K562 (cell line): Measurements from ENCODE around the gene RNF150. TPM values are rescaled to one million over a fixed set of nuclear protein-coding genes. Genes with fewer than 3 reads are reported as not detected.

Experiments
- ATAC-seq: fragments of 200-7000 bp; cut with Tn5 transposase; 3 replicates; pipeline ENCODE4 v1.9.1; 2020; ENCODE audit warnings: moderate library complexity
- BruUV-seq: library from RNA; stranded (reverse); fragments of 400-500 nt; replicated peaks from 2 replicates; lab custom pipeline; 2021; lab: Mats Ljungman, UMichigan
- CTCF ChIA-PET: fragments of 300-600 bp; formaldehyde crosslinking; extraction: SDS; loops from one replicate; lab custom pipeline; 2021; ENCODE audit warnings: low intra/inter-chr PET ratio; lab: Yijun Ruan, JAX
- POLR2A ChIA-PET: fragments of 300-600, 350-650 bp; sonication (Branson Sonifier 250); formaldehyde crosslinking; extraction: SDS; loops from one replicate; lab custom pipeline; 2021; ENCODE audit warnings: antibody characterized with exemption, inconsistent platforms; lab: Yijun Ruan, JAX
- DNase-seq, 4 experiments: peaks; one replicate each; pipeline versions ENCODE4 v3.0.0 to v3.0.0-alpha.2; 2011 to 2018; ENCODE audit warnings: low spot score in 3 of 4, mixed read lengths in 3 of 4; ENCODE audit errors: extremely low read depth in 1 of 4
- FAIRE-seq: peaks from 2 replicates; lab custom pipeline; 2011; peaks lifted over from hg19 to GRCh38; lab: Jason Lieb, UNC
- H2AFZ ChIP-seq: 2 replicates; pipeline ENCODE4 v1.6.0; 2011; ENCODE audit warnings: low read depth, low read length, control low read depth, inconsistent platforms
- H3K27ac ChIP-seq: fragments of 200-600 bp; 3 replicates; pipeline ENCODE4 v1.8.0; 2011; ENCODE audit warnings: low read depth, mild to moderate bottlenecking, control low read depth, inconsistent platforms, low read length, moderate library complexity, mixed read lengths; ENCODE audit errors: extremely low read depth
- H3K27me3 ChIP-seq, 2 experiments: fragments of 300-600 bp in 1 of 2; 2 replicates in 1 of 2; 3 replicates in 1 of 2; pipeline versions ENCODE4 v1.6.0 to v1.8.0; 2011; ENCODE audit warnings: inconsistent platforms in 2 of 2, low read length in 2 of 2, mild to moderate bottlenecking in 1 of 2, mixed read lengths in 1 of 2, moderate library complexity in 1 of 2; ENCODE audit not compliant: control insufficient read depth in 2 of 2, insufficient read depth in 2 of 2
- H3K36me3 ChIP-seq: fragments of 300-600 bp; 3 replicates; pipeline ENCODE4 v1.8.0; 2011; ENCODE audit warnings: mild to moderate bottlenecking, low read length, inconsistent platforms; ENCODE audit not compliant: control insufficient read depth, insufficient read depth
- H3K4me1 ChIP-seq, 2 experiments: fragments of 200-600 bp in 1 of 2; replicated peaks in 1 of 2; 2 replicates in 1 of 2; 3 replicates in 1 of 2; pipeline versions ENCODE4 v1.5.1 to v1.8.0; 2011; ENCODE audit warnings: inconsistent platforms in 2 of 2, low read length in 2 of 2, mild to moderate bottlenecking in 1 of 2, mixed read lengths in 1 of 2, moderate library complexity in 1 of 2; ENCODE audit not compliant: control insufficient read depth in 2 of 2, insufficient read depth in 2 of 2
- H3K4me2 ChIP-seq: 2 replicates; pipeline ENCODE4 v1.6.1; 2011; ENCODE audit warnings: low read length, control low read depth, inconsistent platforms, mixed read lengths; ENCODE audit not compliant: insufficient read depth
- H3K4me3 ChIP-seq: fragments of 200-600 bp; sonication (generic), shearing (Covaris generic); 2 replicates; pipeline ENCODE4 v1.5.1; 2016; ENCODE audit warnings: control low read depth, inconsistent platforms
- H3K79me2 ChIP-seq: fragments of 200-600 bp; 3 replicates; pipeline ENCODE4 v1.8.0; 2011; ENCODE audit warnings: low read length, inconsistent platforms; ENCODE audit not compliant: control insufficient read depth, insufficient read depth
- H3K9ac ChIP-seq, 2 experiments: 2 replicates each; pipeline versions ENCODE4 v1.6.0 to v1.6.1; 2011; ENCODE audit warnings: low read depth in 2 of 2, low read length in 2 of 2, control low read depth in 1 of 2, inconsistent platforms in 1 of 2, mild to moderate bottlenecking in 1 of 2, mixed read lengths in 1 of 2; ENCODE audit not compliant: insufficient read depth in 1 of 2
- H3K9me1 ChIP-seq: one replicate; pipeline ENCODE4 v1.6.0; 2011; ENCODE audit warnings: inconsistent platforms, mild to moderate bottlenecking, low read length, moderate library complexity; ENCODE audit not compliant: control insufficient read depth, insufficient read depth
- H3K9me3 ChIP-seq: replicated peaks from 2 replicates; pipeline ENCODE4 v1.5.1; 2011; ENCODE audit warnings: low read depth, low read length, inconsistent platforms; ENCODE audit not compliant: control insufficient read depth, insufficient read depth
- H4K20me1 ChIP-seq: replicated peaks from 2 replicates; pipeline ENCODE4 v1.6.1; 2011; ENCODE audit warnings: low read length, inconsistent platforms, mixed read lengths; ENCODE audit not compliant: control insufficient read depth, insufficient read depth
- ATF2 ChIP-seq: sonication (generic); formaldehyde crosslinking; IDR thresholded peaks from 2 replicates; pipeline ENCODE4 v1.8.1; 2022; ENCODE audit warnings: missing genetic modification reagents
- FIP1L1 ChIP-seq: fragments of 200-400 bp; formaldehyde crosslinking; IDR thresholded peaks from 2 replicates; pipeline ENCODE4 v1.6.1; 2018; ENCODE audit warnings: mild to moderate bottlenecking, low read depth, low read length; ENCODE audit not compliant: poor library complexity, severe bottlenecking
- HMG20B ChIP-seq: fragments of 250-450 bp; sonication (Bioruptor Pico); IDR thresholded peaks from 2 replicates; pipeline ENCODE4 v1.5.0; 2021; ENCODE audit warnings: mild to moderate bottlenecking
- HMGN3 ChIP-seq: IDR thresholded peaks from 2 replicates; pipeline ENCODE4 v1.6.1; 2011; ENCODE audit warnings: borderline replicate concordance, low read depth, mild to moderate bottlenecking, mixed read lengths, low read length; ENCODE audit not compliant: insufficient read length; ENCODE audit errors: extremely low read depth
- MBD2 ChIP-seq: sonication (generic); IDR thresholded peaks from 2 replicates; pipeline ENCODE4 v1.6.1; 2016; ENCODE audit warnings: low read depth, borderline replicate concordance
- MITF ChIP-seq: IDR thresholded peaks from 2 replicates; pipeline ENCODE4 v1.6.1; 2014; ENCODE audit warnings: antibody characterized with exemption
- MTA2 ChIP-seq: fragments of 450-650 bp; IDR thresholded peaks from 2 replicates; pipeline ENCODE4 v1.6.1; 2016; ENCODE audit warnings: low read depth
- NR2C1 ChIP-seq, 2 experiments: fragments of 450-650 bp; IDR thresholded peaks; 2 replicates each; pipeline ENCODE4 v1.6.1; 2017; ENCODE audit warnings: mild to moderate bottlenecking in 2 of 2, antibody characterized with exemption in 1 of 2, inconsistent platforms in 1 of 2, missing compliant biosample characterization in 1 of 2, missing genetic modification characterization in 1 of 2
- POLR2H ChIP-seq: IDR thresholded peaks from 2 replicates; pipeline ENCODE4 v1.6.1; 2016; ENCODE audit warnings: missing genetic modification characterization, low read depth, mild to moderate bottlenecking, control low read depth, missing compliant biosample characterization, moderate library complexity
- UBTF ChIP-seq, 2 experiments: IDR thresholded peaks; 2 replicates each; pipeline ENCODE4 v1.6.1; 2012; ENCODE audit warnings: improper control_type of control experiment in 2 of 2, low read depth in 2 of 2, low read length in 2 of 2, borderline replicate concordance in 1 of 2
- XRCC4 ChIP-seq: IDR thresholded peaks from one replicate; pipeline ENCODE4 v1.6.1; 2011; ENCODE audit not compliant: insufficient read depth, insufficient read length; ENCODE audit errors: extremely low read depth
- ZBTB2 ChIP-seq: fragments of 450-650 bp; IDR thresholded peaks from 2 replicates; pipeline ENCODE4 v1.6.1; 2016; ENCODE audit warnings: antibody characterized with exemption
- ZKSCAN8 ChIP-seq: fragments of 200-800 bp; sonication (Bioruptor generic); IDR thresholded peaks from 2 replicates; pipeline ENCODE4 v1.6.1; 2016; ENCODE audit warnings: missing genetic modification characterization, missing compliant biosample characterization
- ZNF780A ChIP-seq: fragments of 250-450 bp; sonication (Bioruptor Pico); IDR thresholded peaks from 2 replicates; pipeline ENCODE4 v1.5.0; 2021; ENCODE audit warnings: mild to moderate bottlenecking
- WGBS: fragments of 100-300 bp; shearing (Covaris generic); methylation state at CpG from one replicate; pipeline ENCODE4 v1.1.6; 2016; ENCODE audit warnings: low coverage, mixed read lengths; ENCODE audit not compliant: insufficient coverage; ENCODE audit errors: missing lambda C conversion rate; 5-methylcytosine and 5-hydroxymethylcytosine counted together
- in situ Hi-C: fragments of 300-500 bp; cut with MboI; formaldehyde crosslinking; loops from 4 replicates; pipeline ENCODE4 v1.15.0; 2018; ENCODE audit warnings: inconsistent platforms, mixed read lengths
- intact Hi-C: fragments of 100-400 bp; cut with micrococcal nuclease; formaldehyde crosslinking; loops from 2 replicates; pipeline ENCODE4 v1.14.2; 2022
- polyA plus RNA-seq, 8 experiments: library from polyadenylated mRNA; depleted of rRNA in 4 of 8; stranded (reverse) in 5 of 8; unstranded in 3 of 8; fragments of >200 nt; fragmentation: Nextera tagmentation in 2 of 8; fragmentation: Illumina TruSeq in 1 of 8; extraction: Ambion mirVana in 2 of 8; extraction: Trizol in 1 of 8; gene quantifications; 2 replicates each; pipeline versions ENCODE4 v1.2.1 to v1.2.3, GENCODE V29; 2011 to 2014; ENCODE audit warnings: inconsistent platforms in 1 of 8, missing spikeins in 1 of 8
- total RNA-seq, 7 experiments: library from RNA; depleted of rRNA in 6 of 7; stranded (reverse); fragments of >200 nt in 6 of 7; fragmentation: Illumina TruSeq in 2 of 7; extraction: Trizol in 2 of 7; gene quantifications; 2 replicates each; pipeline versions ENCODE4 v1.2.1 to v1.2.3, GENCODE V29; 2011 to 2021; ENCODE audit warnings: low replicate concordance in 1 of 7

Gene RNF150
- total and polyA plus RNA-seq, 9 of the 15 experiments (the other 6 are each of a cell fraction or from before 2014, with no cell fraction given), result 0.09 TPM; not detected in 8

- H3K4me2 ChIP-seq, result no peak overlapping the region
- ChIA-PET POLR2A (no interaction called here), CTCF (no interaction called here)
- BruUV-seq, result no TSS peak
- in situ Hi-C loops, result no loop called here
- no peaks in the 10 kb centered on the region for H4K20me1 ChIP-seq
- H3K27me3 ChIP-seq, result no peaks in the 10 kb centered on the region
- no peak for ATAC-seq
- no peak overlapping the region for H3K27ac ChIP-seq
- no peaks in the 10 kb centered on the region for H3K36me3 ChIP-seq
- H3K4me1 ChIP-seq, result no peaks in the 10 kb centered on the region
- H3K79me2 ChIP-seq, result no peaks in the 10 kb centered on the region
- FAIRE-seq, result no peak
- 5% methylated on average over 2 of the region's 2 CpGs for WGBS
- intact Hi-C loops, result no loop called here
- H3K9me3 ChIP-seq, result no peaks in the 10 kb centered on the region
- no peaks in the 10 kb centered on the region for H3K9me1 ChIP-seq
- no peak overlapping the region for H3K4me3 ChIP-seq
- no peak overlapping the region for H3K9ac ChIP-seq
- no peak overlapping the region for H2AFZ ChIP-seq
- no peak for DNase-seq
- no peak for TF ChIP-seq ATF2
- no peak for TF ChIP-seq MITF
- no peak for TF ChIP-seq XRCC4
- TF ChIP-seq ZNF780A (CRISPR knock-in tag), result no peak
- no peak for TF ChIP-seq MTA2
- no peak for TF ChIP-seq ZKSCAN8 (CRISPR knock-in tag)
- TF ChIP-seq FIP1L1, result no peak
- TF ChIP-seq HMGN3, result no peak
- no peak for TF ChIP-seq HMG20B (CRISPR knock-in tag)
- no peak for TF ChIP-seq POLR2H (tag)
- no peak for TF ChIP-seq ZBTB2
- TF ChIP-seq NR2C1 (IDR thresholded peaks at IDR 0.05), result no peak
- no peak for TF ChIP-seq NR2C1 (tag; IDR thresholded peaks at IDR 0.05)
- no peak for TF ChIP-seq MBD2
- TF ChIP-seq UBTF (IDR thresholded peaks at IDR 0.05; ENCODE audit: borderline replicate concordance in 1 of 2, low read depth in 2 of 2, low read length in 2 of 2), result no peak
Measured at GRCh38 chr4:141180991-141181761, 47.9 kb upstream of the RNF150 start.
